MCF 10A (cell line): ENCODE data around the gene TCF19. TPM values are rescaled to one million over a fixed set of nuclear protein-coding genes. Genes with fewer than 3 reads are reported as not detected.

Experiments
- BruUV-seq: library from RNA; stranded (reverse); fragments of 400-500 nt; replicated peaks from 2 replicates; lab custom pipeline; 2021; lab: Mats Ljungman, UMichigan
- CTCF ChIA-PET: fragments of 300-600 bp; sonication (Branson Sonifier 250); formaldehyde crosslinking; extraction: SDS; loops from one replicate; lab custom pipeline; 2021; ENCODE audit warnings: antibody characterized with exemption, inconsistent platforms; lab: Yijun Ruan, JAX
- POLR2A ChIA-PET: fragments of 300-600, 350-650 bp; sonication (Branson Sonifier 250); formaldehyde crosslinking; extraction: SDS; loops from one replicate; lab custom pipeline; 2020; ENCODE audit warnings: antibody characterized with exemption, inconsistent platforms; lab: Yijun Ruan, JAX
- DNase-seq: peaks from one replicate; pipeline ENCODE4 v3.0.0-alpha.2; 2018; ENCODE audit not compliant: unreplicated experiment
- H3K27ac Mint-ChIP-seq: one replicate; pipeline ENCODE4 v1.8.0; 2022; ENCODE audit warnings: mild to moderate bottlenecking, low read depth, mixed read lengths; ENCODE audit not compliant: unreplicated experiment
- H3K27me3 Mint-ChIP-seq: one replicate; pipeline ENCODE4 v1.8.0; 2022; ENCODE audit warnings: mixed read lengths; ENCODE audit not compliant: insufficient read depth, unreplicated experiment
- H3K36me3 Mint-ChIP-seq: one replicate; pipeline ENCODE4 v1.8.0; 2022; ENCODE audit warnings: mild to moderate bottlenecking, moderate library complexity, mixed read lengths; ENCODE audit not compliant: insufficient read depth, unreplicated experiment
- H3K4me1 Mint-ChIP-seq: one replicate; pipeline ENCODE4 v1.8.0; 2022; ENCODE audit warnings: mixed read lengths; ENCODE audit not compliant: insufficient read depth, unreplicated experiment
- H3K4me3 Mint-ChIP-seq: one replicate; pipeline ENCODE4 v1.8.0; 2022; ENCODE audit warnings: mild to moderate bottlenecking, moderate library complexity, mixed read lengths; ENCODE audit not compliant: unreplicated experiment
- H3K9me3 Mint-ChIP-seq: one replicate; pipeline ENCODE4 v1.8.0; 2022; ENCODE audit warnings: mixed read lengths; ENCODE audit not compliant: unreplicated experiment
- intact Hi-C: fragments of 100-400 bp; cut with micrococcal nuclease; formaldehyde crosslinking; loops from 2 replicates; pipeline ENCODE4 v1.14.1; 2022
- total RNA-seq: library from RNA; stranded (reverse); gene quantifications from 2 replicates; pipeline ENCODE4 v1.2.3, GENCODE V29; 2022
- TF ChIP-seq, protein P1 (sequence below): fragments of 200-600 bp; IDR thresholded peaks from one replicate; pipeline ENCODE4 v1.8.0; 2022; ENCODE audit warnings: antibody characterized with exemption, mild to moderate bottlenecking; ENCODE audit not compliant: unreplicated experiment

Gene TCF19
- total RNA-seq, 1 experiment from 2014 or later, result 6.5 TPM

DNA sequence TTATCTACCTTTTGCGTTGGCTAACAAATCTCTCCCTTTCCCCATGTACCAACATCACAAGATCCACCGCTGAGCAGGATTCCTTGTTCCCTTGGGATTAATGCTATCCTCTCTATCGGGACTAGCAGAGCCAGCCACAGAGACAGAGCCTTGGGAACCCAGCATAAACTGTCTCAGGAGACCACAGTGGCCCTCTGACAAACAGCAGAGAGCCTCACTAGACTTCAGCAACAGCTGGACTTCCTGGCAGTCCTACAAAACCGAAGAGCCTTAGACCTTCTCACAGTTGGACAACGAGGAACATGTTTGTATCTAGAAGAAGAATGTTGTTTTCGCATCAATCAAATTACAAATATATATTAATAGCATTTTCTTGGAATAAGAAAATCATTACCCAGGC lies 51.7 kb downstream of the TCF19 start:
- BruUV-seq, result no TSS peak
- intact Hi-C loops, result no loop called here
- Mint-ChIP-seq H3K36me3 (peaks cover 6% of the 10 kb centered on the region), H3K27ac (no peak overlapping the region), H3K27me3 (no peaks in the 10 kb centered on the region), H3K4me1 (peaks cover 8% of the 10 kb centered on the region), H3K4me3 (no peak overlapping the region), H3K9me3 (no peaks in the 10 kb centered on the region)
- no peak for DNase-seq
- ChIA-PET CTCF (no interaction called here), POLR2A (no interaction called here)
- TF ChIP-seq, protein P1, sequence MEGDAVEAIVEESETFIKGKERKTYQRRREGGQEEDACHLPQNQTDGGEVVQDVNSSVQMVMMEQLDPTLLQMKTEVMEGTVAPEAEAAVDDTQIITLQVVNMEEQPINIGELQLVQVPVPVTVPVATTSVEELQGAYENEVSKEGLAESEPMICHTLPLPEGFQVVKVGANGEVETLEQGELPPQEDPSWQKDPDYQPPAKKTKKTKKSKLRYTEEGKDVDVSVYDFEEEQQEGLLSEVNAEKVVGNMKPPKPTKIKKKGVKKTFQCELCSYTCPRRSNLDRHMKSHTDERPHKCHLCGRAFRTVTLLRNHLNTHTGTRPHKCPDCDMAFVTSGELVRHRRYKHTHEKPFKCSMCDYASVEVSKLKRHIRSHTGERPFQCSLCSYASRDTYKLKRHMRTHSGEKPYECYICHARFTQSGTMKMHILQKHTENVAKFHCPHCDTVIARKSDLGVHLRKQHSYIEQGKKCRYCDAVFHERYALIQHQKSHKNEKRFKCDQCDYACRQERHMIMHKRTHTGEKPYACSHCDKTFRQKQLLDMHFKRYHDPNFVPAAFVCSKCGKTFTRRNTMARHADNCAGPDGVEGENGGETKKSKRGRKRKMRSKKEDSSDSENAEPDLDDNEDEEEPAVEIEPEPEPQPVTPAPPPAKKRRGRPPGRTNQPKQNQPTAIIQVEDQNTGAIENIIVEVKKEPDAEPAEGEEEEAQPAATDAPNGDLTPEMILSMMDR, result no peak

DNA sequence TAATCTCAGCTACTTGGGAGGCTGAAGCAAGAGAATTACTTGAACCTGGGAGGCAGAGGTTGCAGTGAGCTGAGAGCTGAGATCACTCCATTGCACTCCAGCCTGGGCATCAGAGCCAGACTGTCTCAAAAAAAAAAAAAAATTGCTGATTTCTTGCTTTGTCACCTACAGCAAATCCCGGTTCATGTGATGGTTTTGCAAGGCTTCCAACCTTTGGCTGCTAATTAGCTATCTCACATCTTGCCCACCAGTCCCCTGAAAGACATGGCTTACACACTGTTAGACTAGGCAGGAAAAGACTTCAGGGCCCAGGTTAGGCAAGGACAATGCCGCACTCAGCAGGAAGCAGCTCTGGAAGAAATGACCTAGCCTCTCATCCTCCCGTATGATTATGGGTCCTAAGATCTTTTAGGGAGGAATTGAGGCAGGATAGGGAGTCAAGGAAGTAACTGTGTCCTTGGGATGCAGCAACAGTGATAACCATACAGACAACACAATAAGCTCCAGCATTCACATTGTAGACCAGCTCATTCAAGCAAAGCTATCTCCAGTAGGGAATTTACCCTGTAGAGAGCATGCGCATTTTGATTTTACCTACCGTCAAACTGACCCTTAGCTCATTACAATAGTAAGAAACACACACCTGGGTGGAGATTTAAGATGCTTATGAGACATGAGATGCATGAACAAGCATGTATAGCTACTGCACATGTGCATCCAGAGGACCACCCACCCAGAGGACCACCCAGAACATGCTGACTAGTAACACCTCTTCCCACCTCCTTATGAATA lies 52.5 kb downstream of the TCF19 start:
- no TSS peak for BruUV-seq
- no peak for DNase-seq
- intact Hi-C loops, result no loop called here
- H3K9me3 Mint-ChIP-seq, result peaks cover under 1% of the 10 kb centered on the region
- TF ChIP-seq, protein P1, result no peak
- no peak overlapping the region for H3K27ac Mint-ChIP-seq
- peaks cover 6% of the 10 kb centered on the region for H3K36me3 Mint-ChIP-seq
- H3K27me3 Mint-ChIP-seq, result no peaks in the 10 kb centered on the region
- POLR2A ChIA-PET, result interaction anchor here (0.6 to 0.7 kb wide), 2 partner anchors 11 to 14 kb away, joined by 3 read pairs; no protein-coding TSS in a partner anchor
- peaks cover 2% of the 10 kb centered on the region for H3K4me1 Mint-ChIP-seq
- H3K4me3 Mint-ChIP-seq, result no peak overlapping the region
- CTCF ChIA-PET, result interaction anchor here (0.6 to 1.0 kb wide), 4 partner anchors 17 to 274 kb away, joined by 3 to 4 read pairs (median 3); no protein-coding TSS in a partner anchor

Other genes starting within 250 kb of the TCF19 start
- gene VARS2, start 244.4 kb upstream of the TCF19 start, total RNA-seq, result 38.8 and 52.7 TPM in 2 replicates
- gene SFTA2, start 226.4 kb upstream of the TCF19 start, total RNA-seq, result not detected in 2 replicates
- not detected in 2 replicates for gene MUCL3, start 217.6 kb upstream of the TCF19 start, total RNA-seq
- not detected in 2 replicates for gene MUC21, start 174.9 kb upstream of the TCF19 start, total RNA-seq
- not detected in 2 replicates for gene MUC22, start 148.1 kb upstream of the TCF19 start, total RNA-seq
- gene C6orf15, start 46.0 kb upstream of the TCF19 start, total RNA-seq, result not detected in 2 replicates
- 7.7 and 11.7 TPM in 2 replicates for gene PSORS1C1, start 43.8 kb upstream of the TCF19 start, total RNA-seq
- 0.16 TPM in 1 of 2 replicates, not detected in the other for gene CDSN, start 38.1 kb upstream of the TCF19 start, total RNA-seq
- gene PSORS1C2, start 19.5 kb upstream of the TCF19 start, total RNA-seq, result not detected in 2 replicates
- 18.4 and 21.4 TPM in 2 replicates for gene CCHCR1, start 787 bp upstream of the TCF19 start, total RNA-seq
- gene POU5F1, start 12.1 kb downstream of the TCF19 start, total RNA-seq, result 1.5 and 2.0 TPM in 2 replicates
- gene HLA-C, start 113.5 kb downstream of the TCF19 start, total RNA-seq, result 151 and 228 TPM in 2 replicates
- gene HLA-B, start 198.6 kb downstream of the TCF19 start, total RNA-seq, result 87.4 and 180 TPM in 2 replicates
- gene MICA, start 245.0 kb downstream of the TCF19 start, total RNA-seq, result 17.9 and 18.0 TPM in 2 replicates